Esophagus muscularis mucosa (tissue), 4 donors: ENCODE measurements around the gene CYP11A1.

Source experiments
- EP300 ChIP-seq: sonication (generic); formaldehyde crosslinking; IDR thresholded peaks from one replicate; pipeline ENCODE4 v1.6.1; 2017; ENCODE audit warnings: antibody characterized with exemption
- POLR2AphosphoS5 ChIP-seq, 2 donors: sonication (generic); formaldehyde crosslinking; IDR thresholded peaks; one replicate each; pipeline ENCODE4 v1.6.1; 2017; ENCODE audit warnings: antibody characterized with exemption in 2 of 2
- TF ChIP-seq, protein P1 (sequence below), 3 experiments: fragments of 200-600 bp in 2 of 3; fragments of 450-650 bp in 1 of 3; sonication (generic) in 2 of 3; IDR thresholded peaks; one replicate each; pipeline ENCODE4 v1.5.1; 2017 to 2019; ENCODE audit warnings: antibody characterized with exemption in 3 of 3, mild to moderate bottlenecking in 2 of 3, moderate library complexity in 1 of 3

DNA sequence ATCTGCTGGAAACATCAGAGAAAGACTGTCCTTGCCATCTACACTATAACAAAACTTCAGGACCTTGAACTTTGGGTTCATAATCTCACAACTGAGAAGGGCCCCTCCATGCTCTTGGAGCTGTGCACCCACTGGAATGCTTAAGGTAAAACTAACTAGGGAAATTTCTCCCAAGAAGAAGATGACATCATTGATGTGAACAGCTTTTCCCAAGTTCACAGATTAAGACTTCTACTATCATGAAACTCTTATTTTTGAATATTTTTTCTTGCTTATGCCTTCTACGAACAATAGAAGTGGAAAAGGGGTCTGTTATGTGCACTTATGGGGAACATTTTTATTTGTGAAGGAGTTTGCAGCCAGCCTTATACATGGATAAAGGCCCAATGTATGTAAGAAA, 5.0 kb downstream of the CYP11A1 start:
- TF ChIP-seq, protein P1, sequence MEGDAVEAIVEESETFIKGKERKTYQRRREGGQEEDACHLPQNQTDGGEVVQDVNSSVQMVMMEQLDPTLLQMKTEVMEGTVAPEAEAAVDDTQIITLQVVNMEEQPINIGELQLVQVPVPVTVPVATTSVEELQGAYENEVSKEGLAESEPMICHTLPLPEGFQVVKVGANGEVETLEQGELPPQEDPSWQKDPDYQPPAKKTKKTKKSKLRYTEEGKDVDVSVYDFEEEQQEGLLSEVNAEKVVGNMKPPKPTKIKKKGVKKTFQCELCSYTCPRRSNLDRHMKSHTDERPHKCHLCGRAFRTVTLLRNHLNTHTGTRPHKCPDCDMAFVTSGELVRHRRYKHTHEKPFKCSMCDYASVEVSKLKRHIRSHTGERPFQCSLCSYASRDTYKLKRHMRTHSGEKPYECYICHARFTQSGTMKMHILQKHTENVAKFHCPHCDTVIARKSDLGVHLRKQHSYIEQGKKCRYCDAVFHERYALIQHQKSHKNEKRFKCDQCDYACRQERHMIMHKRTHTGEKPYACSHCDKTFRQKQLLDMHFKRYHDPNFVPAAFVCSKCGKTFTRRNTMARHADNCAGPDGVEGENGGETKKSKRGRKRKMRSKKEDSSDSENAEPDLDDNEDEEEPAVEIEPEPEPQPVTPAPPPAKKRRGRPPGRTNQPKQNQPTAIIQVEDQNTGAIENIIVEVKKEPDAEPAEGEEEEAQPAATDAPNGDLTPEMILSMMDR (IDR thresholded peaks at IDR 0.05) = no peak
- TF ChIP-seq EP300 (no peak), POLR2AphosphoS5 (IDR thresholded peaks at IDR 0.05) (no peak)
